K562 (cell line): ENCODE results near the gene WWTR1. TPM values are rescaled to one million over a fixed set of nuclear protein-coding genes. Genes with fewer than 3 reads are reported as not detected.

Experiments used
- ATAC-seq: fragments of 200-7000 bp; cut with Tn5 transposase; 3 replicates; pipeline ENCODE4 v1.9.1; 2020; ENCODE audit warnings: moderate library complexity
- BruUV-seq: library from RNA; stranded (reverse); fragments of 400-500 nt; replicated peaks from 2 replicates; lab custom pipeline; 2021; lab: Mats Ljungman, UMichigan
- CTCF ChIA-PET: fragments of 300-600 bp; formaldehyde crosslinking; extraction: SDS; loops from one replicate; lab custom pipeline; 2021; ENCODE audit warnings: low intra/inter-chr PET ratio; lab: Yijun Ruan, JAX
- POLR2A ChIA-PET: fragments of 300-600, 350-650 bp; sonication (Branson Sonifier 250); formaldehyde crosslinking; extraction: SDS; loops from one replicate; lab custom pipeline; 2021; ENCODE audit warnings: antibody characterized with exemption, inconsistent platforms; lab: Yijun Ruan, JAX
- DNase-seq, 4 experiments: peaks; one replicate each; pipeline versions ENCODE4 v3.0.0 to v3.0.0-alpha.2; 2011 to 2018; ENCODE audit warnings: low spot score in 3 of 4, mixed read lengths in 3 of 4; ENCODE audit errors: extremely low read depth in 1 of 4
- FAIRE-seq: peaks from 2 replicates; lab custom pipeline; 2011; peaks lifted over from hg19 to GRCh38; lab: Jason Lieb, UNC
- H2AFZ ChIP-seq: 2 replicates; pipeline ENCODE4 v1.6.0; 2011; ENCODE audit warnings: low read depth, low read length, control low read depth, inconsistent platforms
- H3K27ac ChIP-seq: fragments of 200-600 bp; 3 replicates; pipeline ENCODE4 v1.8.0; 2011; ENCODE audit warnings: low read depth, mild to moderate bottlenecking, control low read depth, inconsistent platforms, low read length, moderate library complexity, mixed read lengths; ENCODE audit errors: extremely low read depth
- H3K27me3 ChIP-seq, 2 experiments: fragments of 300-600 bp in 1 of 2; 2 replicates in 1 of 2; 3 replicates in 1 of 2; pipeline versions ENCODE4 v1.6.0 to v1.8.0; 2011; ENCODE audit warnings: inconsistent platforms in 2 of 2, low read length in 2 of 2, mild to moderate bottlenecking in 1 of 2, mixed read lengths in 1 of 2, moderate library complexity in 1 of 2; ENCODE audit not compliant: control insufficient read depth in 2 of 2, insufficient read depth in 2 of 2
- H3K36me3 ChIP-seq: fragments of 300-600 bp; 3 replicates; pipeline ENCODE4 v1.8.0; 2011; ENCODE audit warnings: mild to moderate bottlenecking, low read length, inconsistent platforms; ENCODE audit not compliant: control insufficient read depth, insufficient read depth
- H3K4me1 ChIP-seq, 2 experiments: fragments of 200-600 bp in 1 of 2; replicated peaks in 1 of 2; 2 replicates in 1 of 2; 3 replicates in 1 of 2; pipeline versions ENCODE4 v1.5.1 to v1.8.0; 2011; ENCODE audit warnings: inconsistent platforms in 2 of 2, low read length in 2 of 2, mild to moderate bottlenecking in 1 of 2, mixed read lengths in 1 of 2, moderate library complexity in 1 of 2; ENCODE audit not compliant: control insufficient read depth in 2 of 2, insufficient read depth in 2 of 2
- H3K4me2 ChIP-seq: 2 replicates; pipeline ENCODE4 v1.6.1; 2011; ENCODE audit warnings: low read length, control low read depth, inconsistent platforms, mixed read lengths; ENCODE audit not compliant: insufficient read depth
- H3K4me3 ChIP-seq: fragments of 200-600 bp; sonication (generic), shearing (Covaris generic); 2 replicates; pipeline ENCODE4 v1.5.1; 2016; ENCODE audit warnings: control low read depth, inconsistent platforms
- H3K79me2 ChIP-seq: fragments of 200-600 bp; 3 replicates; pipeline ENCODE4 v1.8.0; 2011; ENCODE audit warnings: low read length, inconsistent platforms; ENCODE audit not compliant: control insufficient read depth, insufficient read depth
- H3K9ac ChIP-seq, 2 experiments: 2 replicates each; pipeline versions ENCODE4 v1.6.0 to v1.6.1; 2011; ENCODE audit warnings: low read depth in 2 of 2, low read length in 2 of 2, control low read depth in 1 of 2, inconsistent platforms in 1 of 2, mild to moderate bottlenecking in 1 of 2, mixed read lengths in 1 of 2; ENCODE audit not compliant: insufficient read depth in 1 of 2
- H3K9me1 ChIP-seq: one replicate; pipeline ENCODE4 v1.6.0; 2011; ENCODE audit warnings: inconsistent platforms, mild to moderate bottlenecking, low read length, moderate library complexity; ENCODE audit not compliant: control insufficient read depth, insufficient read depth
- H3K9me3 ChIP-seq: replicated peaks from 2 replicates; pipeline ENCODE4 v1.5.1; 2011; ENCODE audit warnings: low read depth, low read length, inconsistent platforms; ENCODE audit not compliant: control insufficient read depth, insufficient read depth
- H4K20me1 ChIP-seq: replicated peaks from 2 replicates; pipeline ENCODE4 v1.6.1; 2011; ENCODE audit warnings: low read length, inconsistent platforms, mixed read lengths; ENCODE audit not compliant: control insufficient read depth, insufficient read depth
- BACH1 ChIP-seq: fragments of 200-800 bp; sonication (Bioruptor generic); IDR thresholded peaks from 2 replicates; pipeline ENCODE4 v1.6.1; 2016; ENCODE audit warnings: missing genetic modification characterization, missing compliant biosample characterization
- CEBPG ChIP-seq, 3 experiments: fragments of 200-800 bp in 1 of 3; sonication (Bioruptor generic) in 1 of 3; sonication (generic) in 1 of 3; formaldehyde crosslinking in 1 of 3; IDR thresholded peaks in 2 of 3; conservative IDR thresholded peaks in 1 of 3; 2 replicates each; pipeline versions ENCODE4 v1.6.1 to v1.8.0; 2016 to 2022; ENCODE audit warnings: missing compliant biosample characterization in 2 of 3, missing genetic modification characterization in 2 of 3, mild to moderate bottlenecking in 1 of 3, missing genetic modification reagents in 1 of 3
- EHMT2 ChIP-seq: fragments of 450-650 bp; IDR thresholded peaks from 2 replicates; pipeline ENCODE4 v1.6.1; 2018; ENCODE audit warnings: antibody characterized with exemption
- ELK1 ChIP-seq: sonication (generic); formaldehyde crosslinking; IDR thresholded peaks from 2 replicates; pipeline ENCODE4 v1.8.1; 2022; ENCODE audit warnings: missing genetic modification reagents
- HDGF ChIP-seq: fragments of 450-650 bp; IDR thresholded peaks from 2 replicates; pipeline ENCODE4 v1.6.1; 2016
- HMBOX1 ChIP-seq: sonication (generic); IDR thresholded peaks from 2 replicates; pipeline ENCODE4 v1.6.1; 2016
- KDM4B ChIP-seq, 2 experiments: fragments of 450-650 bp in 1 of 2; sonication (generic) in 1 of 2; IDR thresholded peaks; 2 replicates each; pipeline ENCODE4 v1.6.1; 2016 to 2017; ENCODE audit warnings: borderline replicate concordance in 2 of 2, antibody characterized with exemption in 1 of 2, low read depth in 1 of 2, mild to moderate bottlenecking in 1 of 2
- MYC ChIP-seq, 2 experiments: fragments of 250-450 bp in 1 of 2; sonication (Bioruptor Pico) in 1 of 2; IDR thresholded peaks; 2 replicates each; pipeline versions ENCODE4 v1.5.1 to v1.6.1; 2012 to 2021; ENCODE audit warnings: low read depth in 2 of 2, borderline replicate concordance in 1 of 2, improper control_type of control experiment in 1 of 2, low read length in 1 of 2, mild to moderate bottlenecking in 1 of 2, moderate library complexity in 1 of 2
- NR2F6 ChIP-seq: fragments of 450-650 bp; formaldehyde crosslinking; IDR thresholded peaks from 2 replicates; pipeline ENCODE4 v1.4.0; 2020; ENCODE audit warnings: mild to moderate bottlenecking
- RBM22 ChIP-seq: fragments of 200-400 bp; formaldehyde crosslinking; IDR thresholded peaks from 2 replicates; pipeline ENCODE4 v1.6.1; 2018; ENCODE audit warnings: low read length, low read depth; ENCODE audit not compliant: poor library complexity, severe bottlenecking
- TCFL5 ChIP-seq: fragments of 250-450 bp; sonication (Bioruptor Pico); conservative IDR thresholded peaks from 2 replicates; pipeline ENCODE4 v1.6.1; 2021; ENCODE audit warnings: mild to moderate bottlenecking, moderate library complexity, matching md5 sums
- ZNF224 ChIP-seq: sonication (generic); formaldehyde crosslinking; IDR thresholded peaks from 2 replicates; pipeline ENCODE4 v1.8.0; 2022; ENCODE audit warnings: mild to moderate bottlenecking, missing genetic modification reagents
- ZNF354B ChIP-seq: fragments of 250-450 bp; sonication (Bioruptor Pico); IDR thresholded peaks from 2 replicates; pipeline ENCODE4 v1.4.0; 2020
- ZNF778 ChIP-seq: fragments of 450-650 bp; formaldehyde crosslinking; IDR thresholded peaks from 2 replicates; pipeline ENCODE4 v1.4.0; 2020; ENCODE audit warnings: mild to moderate bottlenecking, moderate library complexity
- WGBS: fragments of 100-300 bp; shearing (Covaris generic); methylation state at CpG from one replicate; pipeline ENCODE4 v1.1.6; 2016; ENCODE audit warnings: low coverage, mixed read lengths; ENCODE audit not compliant: insufficient coverage; ENCODE audit errors: missing lambda C conversion rate; 5-methylcytosine and 5-hydroxymethylcytosine counted together
- in situ Hi-C: fragments of 300-500 bp; cut with MboI; formaldehyde crosslinking; loops from 4 replicates; pipeline ENCODE4 v1.15.0; 2018; ENCODE audit warnings: inconsistent platforms, mixed read lengths
- intact Hi-C: fragments of 100-400 bp; cut with micrococcal nuclease; formaldehyde crosslinking; loops from 2 replicates; pipeline ENCODE4 v1.14.2; 2022
- polyA plus RNA-seq, 8 experiments: library from polyadenylated mRNA; depleted of rRNA in 4 of 8; stranded (reverse) in 5 of 8; unstranded in 3 of 8; fragments of >200 nt; fragmentation: Nextera tagmentation in 2 of 8; fragmentation: Illumina TruSeq in 1 of 8; extraction: Ambion mirVana in 2 of 8; extraction: Trizol in 1 of 8; gene quantifications; 2 replicates each; pipeline versions ENCODE4 v1.2.1 to v1.2.3, GENCODE V29; 2011 to 2014; ENCODE audit warnings: inconsistent platforms in 1 of 8, missing spikeins in 1 of 8
- total RNA-seq, 7 experiments: library from RNA; depleted of rRNA in 6 of 7; stranded (reverse); fragments of >200 nt in 6 of 7; fragmentation: Illumina TruSeq in 2 of 7; extraction: Trizol in 2 of 7; gene quantifications; 2 replicates each; pipeline versions ENCODE4 v1.2.1 to v1.2.3, GENCODE V29; 2011 to 2021; ENCODE audit warnings: low replicate concordance in 1 of 7

WWTR1 gene
- total and polyA plus RNA-seq, 9 of the 15 experiments (the other 6 are each of a cell fraction or from before 2014, with no cell fraction given), result 0.04 to 1.5 (median 0.60) TPM

- Histone ChIP-seq H2AFZ (no peak overlapping the region), H4K20me1 (no peaks in the 10 kb centered on the region), H3K4me2 (no peak overlapping the region), H3K27ac (no peak overlapping the region), H3K9me1 (no peaks in the 10 kb centered on the region), H3K9me3 (no peaks in the 10 kb centered on the region), H3K79me2 (no peaks in the 10 kb centered on the region), H3K4me1 (peaks cover 0 to 14% of the 10 kb centered on the region in 2 experiments; a peak in 3 of 5 replicates), H3K4me3 (no peak overlapping the region), H3K9ac (no peak overlapping the region), H3K36me3 (no peaks in the 10 kb centered on the region), H3K27me3 (no peaks in the 10 kb centered on the region)
- intact Hi-C loops (no loop called here), in situ Hi-C loops (no loop called here)
- BruUV-seq, result no TSS peak
- ATAC-seq, result no peak
- ChIA-PET POLR2A (interaction anchor here (0.7 to 1.2 kb wide), 2 partner anchors 9 kb away, joined by 3 read pairs; no protein-coding TSS in a partner anchor), CTCF (interaction anchor here (0.8 kb wide), 1 partner anchor 202 kb away, joined by 4 read pairs; no protein-coding TSS in a partner anchor)
- no peak for DNase-seq
- peak; percentile 46 for FAIRE-seq
- WGBS, result 14% methylated on average over 2 of the region's 2 CpGs
- no peak for TF ChIP-seq BACH1
- no peak for TF ChIP-seq ELK1 (CRISPR knock-in tag)
- TF ChIP-seq HMBOX1, result no peak
- no peak for TF ChIP-seq RBM22
- TF ChIP-seq CEBPG (CRISPR knock-in tag; IDR thresholded peaks at IDR 0.05), result no peak
- TF ChIP-seq CEBPG (tag; conservative IDR thresholded peaks at IDR 0.05 in 1 of 2, IDR thresholded peaks at IDR 0.05 in 1 of 2), result no peak
- no peak for TF ChIP-seq MYC (IDR thresholded peaks at IDR 0.05; ENCODE audit: low read depth, low read length)
- no peak for TF ChIP-seq MYC (CRISPR knock-in tag; IDR thresholded peaks at IDR 0.05; ENCODE audit: borderline replicate concordance, low read depth)
- TF ChIP-seq ZNF778 (CRISPR knock-in tag), result no peak
- TF ChIP-seq EHMT2, result no peak
- no peak for TF ChIP-seq KDM4B (IDR thresholded peaks at IDR 0.05; ENCODE audit: borderline replicate concordance in 2 of 2, low read depth in 1 of 2)
- no peak for TF ChIP-seq TCFL5 (CRISPR knock-in tag)
- no peak for TF ChIP-seq NR2F6 (CRISPR knock-in tag)
- TF ChIP-seq ZNF354B (CRISPR knock-in tag), result no peak
- no peak for TF ChIP-seq ZNF224
- no peak for TF ChIP-seq HDGF
Measured at GRCh38 chr3:149571381-149571780, 86.4 kb downstream of the WWTR1 start.
